Amniotic epithelial cell (primary cell): Measurements from ENCODE around the gene GPRC5D.
A peak's percentile ranks its signal among the peaks of the same experiment; 100 is the strongest.

Source experiments
- DNase-seq: peaks from one replicate; pipeline ENCODE4 v3.0.0-alpha.2; 2010; ENCODE audit warnings: low read depth

GPRC5D gene

GRCh38 chr12:12936983-12937491 lies 14.9 kb downstream of the GPRC5D start:
- DNase-seq, result no peak

GRCh38 chr12:12934556-12934955 lies 17.4 kb downstream of the GPRC5D start:
- no peak for DNase-seq

GRCh38 chr12:12933742-12934141 lies 18.2 kb downstream of the GPRC5D start:
- DNase-seq, result no peak

- no peak for DNase-seq
Measured at GRCh38 chr12:12930633-12931219, 21.2 kb downstream of the GPRC5D start.

GRCh38 chr12:12929696-12930095 lies 22.3 kb downstream of the GPRC5D start:
- no peak for DNase-seq

GRCh38 chr12:12927211-12928079 lies 24.5 kb downstream of the GPRC5D start:
- peak; percentile 91 for DNase-seq

GRCh38 chr12:12926571-12927071 lies 25.3 kb downstream of the GPRC5D start:
- DNase-seq, result peak; percentile 71

GRCh38 chr12:12925388-12925787 lies 26.6 kb downstream of the GPRC5D start:
- DNase-seq, result peak; percentile 68

GRCh38 chr12:12924169-12924568 lies 27.8 kb downstream of the GPRC5D start:
- DNase-seq, result no peak

GRCh38 chr12:12922978-12923377 lies 29.0 kb downstream of the GPRC5D start:
- no peak for DNase-seq

- DNase-seq, result peak; percentile 83
Measured at GRCh38 chr12:12922191-12922616, 29.8 kb downstream of the GPRC5D start.

GRCh38 chr12:12919666-12920435 lies 32.1 kb downstream of the GPRC5D start:
- DNase-seq, result peak; percentile 92

- no peak for DNase-seq
Measured at GRCh38 chr12:12918781-12919389, 33.1 kb downstream of the GPRC5D start.

- DNase-seq, result no peak
Measured at GRCh38 chr12:12917517-12917916, 34.5 kb downstream of the GPRC5D start.

- peak; percentile 62 for DNase-seq
Measured at GRCh38 chr12:12916135-12916944, 35.6 kb downstream of the GPRC5D start.

- DNase-seq, result no peak
Measured at GRCh38 chr12:12915656-12916055, 36.3 kb downstream of the GPRC5D start.

- DNase-seq, result no peak
Measured at GRCh38 chr12:12912711-12913110, 39.3 kb downstream of the GPRC5D start.

- DNase-seq, result peak; percentile 97
Measured at GRCh38 chr12:12909995-12910420, 42.0 kb downstream of the GPRC5D start.

GRCh38 chr12:12909228-12909994 lies 42.6 kb downstream of the GPRC5D start:
- no peak for DNase-seq

GRCh38 chr12:12908711-12909110 lies 43.3 kb downstream of the GPRC5D start:
- no peak for DNase-seq
